Measurements from ENCODE around the gene CMIP. TPM values are rescaled to one million over a fixed set of nuclear protein-coding genes. Genes with fewer than 3 reads are reported as not detected.
A peak's percentile ranks its signal among the peaks of the same experiment; 100 is the strongest.

Gene CMIP
- total RNA-seq, 4 donors from 2014 or later = 15.5 to 65.9 (median 20.2) TPM

DNA sequence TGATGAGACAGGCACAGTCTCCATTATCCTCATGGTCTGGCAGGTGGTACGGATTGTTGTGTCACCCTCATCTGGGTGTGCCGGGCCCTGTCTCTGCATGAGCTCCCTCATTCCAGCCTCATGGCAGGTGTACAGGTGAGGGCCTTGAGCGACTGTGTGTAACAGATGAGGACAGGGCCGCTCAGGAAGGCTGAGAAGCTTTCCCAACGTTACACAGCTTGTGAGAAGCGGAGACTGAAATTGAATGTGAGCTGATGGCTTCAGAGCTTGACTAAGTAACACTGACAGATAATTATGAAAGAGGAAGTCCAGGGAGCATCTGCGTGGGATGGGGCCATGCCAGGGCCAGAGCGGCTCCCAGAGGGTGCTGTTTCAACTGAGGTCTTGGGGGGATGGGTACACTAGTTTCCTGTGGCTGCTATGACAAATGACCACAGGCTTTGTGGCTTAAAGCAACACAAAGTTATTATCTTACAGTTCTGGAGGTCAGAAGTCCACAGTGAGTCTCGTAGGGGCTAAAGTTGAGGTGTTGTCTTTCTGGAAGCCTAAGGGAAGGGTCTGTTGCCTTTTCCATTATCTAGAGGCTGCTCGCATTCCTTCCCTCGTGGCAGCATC lies 36.7 kb downstream of the CMIP start:
- Histone ChIP-seq H3K4me3 (replicated peaks in 1 of 3) (no peak overlapping the region), H3K27me3 (no peaks in the 10 kb centered on the region), H3K9me3 (no peaks in the 10 kb centered on the region), H3K27ac (no peak overlapping the region), H3K36me3 (no peaks in the 10 kb centered on the region), H3K4me1 (peaks cover 6 to 34% of the 10 kb centered on the region in 2 donors)
- 81 to 93% methylated on average over 11 of the region's 11 CpGs for WGBS, 2 donors
- DNase-seq = peak in 1 of 2 donors; percentile 18
- intact Hi-C loops (cut with DNase I) = no loop called here
- TF ChIP-seq POLR2A (IDR thresholded peaks at IDR 0.05) = no peak
- TF ChIP-seq, protein P1, sequence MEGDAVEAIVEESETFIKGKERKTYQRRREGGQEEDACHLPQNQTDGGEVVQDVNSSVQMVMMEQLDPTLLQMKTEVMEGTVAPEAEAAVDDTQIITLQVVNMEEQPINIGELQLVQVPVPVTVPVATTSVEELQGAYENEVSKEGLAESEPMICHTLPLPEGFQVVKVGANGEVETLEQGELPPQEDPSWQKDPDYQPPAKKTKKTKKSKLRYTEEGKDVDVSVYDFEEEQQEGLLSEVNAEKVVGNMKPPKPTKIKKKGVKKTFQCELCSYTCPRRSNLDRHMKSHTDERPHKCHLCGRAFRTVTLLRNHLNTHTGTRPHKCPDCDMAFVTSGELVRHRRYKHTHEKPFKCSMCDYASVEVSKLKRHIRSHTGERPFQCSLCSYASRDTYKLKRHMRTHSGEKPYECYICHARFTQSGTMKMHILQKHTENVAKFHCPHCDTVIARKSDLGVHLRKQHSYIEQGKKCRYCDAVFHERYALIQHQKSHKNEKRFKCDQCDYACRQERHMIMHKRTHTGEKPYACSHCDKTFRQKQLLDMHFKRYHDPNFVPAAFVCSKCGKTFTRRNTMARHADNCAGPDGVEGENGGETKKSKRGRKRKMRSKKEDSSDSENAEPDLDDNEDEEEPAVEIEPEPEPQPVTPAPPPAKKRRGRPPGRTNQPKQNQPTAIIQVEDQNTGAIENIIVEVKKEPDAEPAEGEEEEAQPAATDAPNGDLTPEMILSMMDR (IDR thresholded peaks at IDR 0.05) = no peak

DNA sequence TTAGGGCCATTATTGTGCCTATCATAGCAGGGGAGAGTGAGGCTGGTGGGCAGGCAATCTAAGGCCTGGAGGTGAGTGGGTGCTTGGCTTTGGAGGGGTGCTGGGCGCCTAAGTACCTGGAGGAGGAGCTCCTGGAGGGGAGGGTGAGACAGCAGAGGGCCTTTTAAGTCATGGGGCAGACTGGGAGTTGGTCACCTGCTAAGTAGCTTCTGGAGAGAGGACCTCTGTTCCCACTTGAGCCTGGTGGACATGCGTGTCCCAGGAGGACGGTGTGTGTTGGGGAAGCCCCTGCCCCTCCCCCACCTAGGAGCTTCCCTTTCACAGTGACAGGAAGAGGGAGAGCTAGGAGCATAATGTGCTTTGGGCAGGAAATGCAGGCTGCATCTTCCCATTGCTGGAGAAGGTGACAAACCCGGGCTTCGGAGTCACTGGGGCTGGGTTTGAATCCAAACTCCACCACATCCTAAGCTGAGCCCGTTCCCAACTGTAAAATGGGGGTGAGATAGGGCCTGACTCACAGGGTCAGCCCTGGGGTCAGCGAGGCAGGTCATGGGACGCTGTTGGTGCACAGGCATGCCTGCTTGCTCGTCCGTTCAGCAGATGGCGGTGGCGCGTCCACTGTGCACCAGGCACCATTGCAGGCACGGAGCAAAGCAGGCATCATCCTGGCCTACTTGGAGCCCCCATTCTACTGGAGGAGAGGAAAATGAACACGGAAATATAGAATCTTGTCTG lies 37.9 kb downstream of the CMIP start:
- WGBS, 2 donors = 84% methylated on average over 12 to 15 of the region's 15 CpGs
- Histone ChIP-seq H3K27me3 (no peaks in the 10 kb centered on the region), H3K9me3 (no peaks in the 10 kb centered on the region), H3K36me3 (no peaks in the 10 kb centered on the region), H3K27ac (no peak overlapping the region), H3K4me3 (replicated peaks in 1 of 3) (no peak overlapping the region), H3K4me1 (peaks cover 12 to 44% of the 10 kb centered on the region in 2 donors)
- TF ChIP-seq, protein P1 (IDR thresholded peaks at IDR 0.05) = no peak
- TF ChIP-seq POLR2A (IDR thresholded peaks at IDR 0.05) = no peak
- intact Hi-C loops (cut with DNase I) = no loop called here
- DNase-seq = peak in 1 of 2 donors; percentile 16

DNA sequence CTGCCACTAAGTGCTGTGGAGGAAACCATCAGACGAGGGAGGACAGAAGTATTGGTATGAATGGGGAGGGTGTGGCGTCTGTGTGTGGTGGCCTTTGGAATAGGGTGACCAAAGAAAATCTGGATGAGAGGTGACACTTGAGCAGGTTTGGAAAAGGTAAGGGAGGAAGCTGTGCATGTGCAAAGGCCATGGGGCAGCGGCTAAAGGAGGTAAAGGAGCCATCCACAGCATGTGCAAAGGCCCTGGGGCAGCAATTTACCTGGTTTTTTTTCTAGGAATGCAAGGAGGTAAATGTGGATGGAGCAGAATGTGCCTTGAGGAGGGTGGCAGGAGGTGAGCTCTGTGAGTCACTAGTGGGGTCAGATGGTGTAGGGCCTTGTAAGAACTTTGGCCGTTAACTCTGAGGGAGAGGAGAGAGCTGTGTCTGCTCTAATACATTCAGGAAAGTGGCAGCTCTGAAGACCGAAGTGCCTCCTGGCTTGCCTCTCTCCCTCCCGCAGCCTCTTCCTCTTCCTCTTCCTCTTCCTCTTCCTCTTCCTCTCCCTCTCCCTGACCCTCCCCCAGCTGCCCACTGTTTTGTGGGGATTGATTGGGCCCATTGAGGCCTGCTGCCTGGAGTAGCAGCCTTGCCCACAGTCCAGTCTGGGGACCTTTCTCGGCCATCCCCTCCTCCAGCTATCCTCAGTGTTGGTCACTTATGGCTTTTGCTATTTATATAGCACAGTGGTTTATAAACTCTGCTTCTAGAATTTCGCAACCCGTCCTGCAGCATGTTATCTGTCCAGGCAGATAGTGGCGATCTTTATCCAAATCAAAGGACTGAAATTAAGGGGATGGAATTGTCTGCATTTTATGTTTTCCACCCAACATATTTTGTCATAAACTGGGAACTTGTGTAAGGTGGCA lies 38.7 kb downstream of the CMIP start:
- intact Hi-C loops (cut with DNase I) = no loop called here
- WGBS, 2 donors = 86 to 91% methylated on average over 10 of the region's 10 CpGs
- DNase-seq = no peak
- no peak overlapping the region for H3K27ac ChIP-seq
- no peak for TF ChIP-seq POLR2A (IDR thresholded peaks at IDR 0.05)
- TF ChIP-seq, protein P1 (IDR thresholded peaks at IDR 0.05) = no peak
- H3K9me3 ChIP-seq = no peaks in the 10 kb centered on the region
- H3K4me3 ChIP-seq (replicated peaks in 1 of 3) = no peak overlapping the region
- H3K27me3 ChIP-seq = no peaks in the 10 kb centered on the region
- H3K36me3 ChIP-seq = no peaks in the 10 kb centered on the region
- H3K4me1 ChIP-seq = peaks cover 11 to 42% of the 10 kb centered on the region in 2 donors

DNA sequence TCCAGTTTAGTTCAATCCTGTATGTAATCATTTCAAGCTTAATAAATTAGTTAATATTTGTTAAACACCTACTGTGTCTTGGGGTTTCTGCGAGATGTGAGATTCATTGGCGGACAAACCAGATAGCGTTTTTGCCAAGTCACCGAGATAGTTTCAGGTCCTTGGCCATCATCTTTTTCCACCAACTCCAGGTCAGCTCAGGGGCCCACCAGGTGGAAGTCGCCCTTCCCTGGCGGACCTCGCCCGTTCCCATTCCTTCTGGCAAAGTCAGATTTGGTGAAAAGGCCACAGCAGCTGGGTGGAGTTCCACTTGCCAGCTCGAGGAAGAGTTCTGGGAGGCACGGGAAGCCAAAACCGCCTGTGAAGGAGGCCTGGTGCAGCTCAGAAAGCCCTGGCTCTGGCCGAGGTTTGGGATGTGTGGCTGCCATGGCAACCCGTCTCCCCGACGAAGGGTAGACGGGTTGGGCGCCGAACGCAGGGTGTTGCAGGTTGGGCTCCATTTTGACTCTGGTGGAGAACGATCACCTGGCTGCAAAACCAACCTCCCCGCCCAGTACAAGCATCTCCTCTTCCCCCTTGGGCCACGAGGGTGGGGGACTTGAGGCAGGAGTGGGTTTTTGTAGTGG lies 39.5 kb downstream of the CMIP start:
- TF ChIP-seq, protein P1 (IDR thresholded peaks at IDR 0.05) = no peak
- TF ChIP-seq POLR2A (IDR thresholded peaks at IDR 0.05) = no peak
- no peaks in the 10 kb centered on the region for H3K9me3 ChIP-seq
- no peak for DNase-seq
- intact Hi-C loops (cut with DNase I) = no loop called here
- H3K36me3 ChIP-seq = no peaks in the 10 kb centered on the region
- no peak overlapping the region for H3K27ac ChIP-seq
- 93 to 97% methylated on average over 21 to 22 of the region's 22 CpGs for WGBS, 2 donors
- H3K4me1 ChIP-seq = peaks cover 5 to 40% of the 10 kb centered on the region in 2 donors
- H3K4me3 ChIP-seq (replicated peaks in 1 of 3) = no peak overlapping the region
- H3K27me3 ChIP-seq = no peaks in the 10 kb centered on the region

Measured in thyroid gland (tissue), 4 donors.